Esophagus squamous epithelium (tissue), 5 donors: ENCODE measurements around the gene PDGFC. TPM values are rescaled to one million over a fixed set of nuclear protein-coding genes. Genes with fewer than 3 reads are reported as not detected.

Source experiments
- DNase-seq: peaks from one replicate; lab custom pipeline; 2025; lab: John Stamatoyannopoulos, UW
- H3K27ac ChIP-seq, 4 donors: fragments of 200-600 bp; sonication (generic); one replicate each; pipeline ENCODE4 v1.5.1; 2016 to 2019; ENCODE audit warnings: mild to moderate bottlenecking in 1 of 4
- H3K27me3 ChIP-seq, 4 donors: fragments of 200-600 bp; sonication (generic); 1 replicate in 3 of 4; 2 replicates in 1 of 4; pipeline versions ENCODE4 v1.5.1 to v1.6.0; 2017 to 2021; ENCODE audit warnings: antibody characterized with exemption in 1 of 4
- H3K36me3 ChIP-seq, 3 donors: fragments of 200-600 bp; sonication (generic); one replicate each; pipeline ENCODE4 v1.5.1; 2016 to 2019
- H3K4me1 ChIP-seq, 3 donors: fragments of 200-600 bp; sonication (generic); one replicate each; pipeline ENCODE4 v1.5.1; 2017 to 2019
- H3K4me3 ChIP-seq, 4 donors: fragments of 200-600 bp; sonication (generic); 1 replicate in 3 of 4; 2 replicates in 1 of 4; pipeline ENCODE4 v1.5.1; 2016 to 2019; ENCODE audit warnings: mild to moderate bottlenecking in 2 of 4, moderate library complexity in 1 of 4
- H3K9me3 ChIP-seq, 3 donors: fragments of 200-600 bp; sonication (generic); one replicate each; pipeline ENCODE4 v1.5.1; 2016 to 2019
- CTCF ChIP-seq, 6 experiments: fragments of 450-650 bp in 4 of 6; fragments of 200-600 bp in 2 of 6; sonication (generic) in 2 of 6; IDR thresholded peaks; one replicate each; pipeline ENCODE4 v1.5.1; 2016 to 2019; ENCODE audit warnings: antibody characterized with exemption in 6 of 6, mild to moderate bottlenecking in 4 of 6, moderate library complexity in 4 of 6
- POLR2A ChIP-seq, 4 donors: fragments of 450-650 bp; IDR thresholded peaks; one replicate each; pipeline ENCODE4 v1.6.1; 2017; ENCODE audit warnings: antibody characterized with exemption in 4 of 4, mild to moderate bottlenecking in 4 of 4, moderate library complexity in 3 of 4
- whole genome bisulfite sequencing, 2 donors: methylation state at CpG; one replicate each; pipeline ENCODE4 v1.1.5; 2018; 5-methylcytosine and 5-hydroxymethylcytosine counted together
- intact Hi-C: fragments of 100-400 bp; cut with DNase I; formaldehyde crosslinking; loops from one replicate; pipeline ENCODE4 v1.15.0; 2022
- total RNA-seq, 4 donors: library from RNA; depleted of rRNA; stranded (reverse); fragments of >200 nt; gene quantifications; one replicate each; pipeline ENCODE4 v1.1.0, GENCODE V29; 2016
- donor health status: DM: yes; HTN: yes; CAD: no.

The PDGFC gene
- total RNA-seq, 4 donors from 2014 or later: 2.9 to 22.1 (median 7.7) TPM

- Histone ChIP-seq H3K4me3 (peak overlapping the region in 1 of 4 donors; percentile 3), H3K27ac (peak overlapping the region in 3 of 4 donors; percentile 46 to 59 (median 52)), H3K9me3 (no peaks in the 10 kb centered on the region), H3K4me1 (peaks cover 4 to 30% (median 15%) of the 10 kb centered on the region in 3 donors), H3K27me3 (peaks cover 0 to 2% (median 0%) of the 10 kb centered on the region in 4 donors), H3K36me3 (no peaks in the 10 kb centered on the region)
- DNase-seq: no peak
- TF ChIP-seq POLR2A (IDR thresholded peaks at IDR 0.05) (no peak), CTCF (IDR thresholded peaks at IDR 0.05) (no peak)
- intact Hi-C loops: no loop called here
- WGBS, 2 donors: 23 to 34% methylated on average over 5 of the region's 5 CpGs
Measured at GRCh38 chr4:157004279-157005161, 32.9 kb upstream of the PDGFC start.

GRCh38 chr4:156999175-156999517, 27.5 kb upstream of the PDGFC start:
- WGBS, 2 donors: 5 to 14% methylated on average over 2 of the region's 2 CpGs
- Histone ChIP-seq H3K4me3 (no peak overlapping the region), H3K36me3 (no peaks in the 10 kb centered on the region), H3K27me3 (peaks cover 0 to 2% (median 0%) of the 10 kb centered on the region in 4 donors), H3K9me3 (peaks cover 0 to 13% (median 13%) of the 10 kb centered on the region in 3 donors), H3K4me1 (peaks cover under 1 to 26% (median 14%) of the 10 kb centered on the region in 3 donors), H3K27ac (peak overlapping the region in 1 of 4 donors; percentile 1)
- DNase-seq: no peak
- TF ChIP-seq POLR2A (IDR thresholded peaks at IDR 0.05) (no peak), CTCF (IDR thresholded peaks at IDR 0.05) (no peak)
- intact Hi-C loops: no loop called here

- Histone ChIP-seq H3K9me3 (peaks cover 0 to 13% (median 13%) of the 10 kb centered on the region in 3 donors), H3K4me3 (no peak overlapping the region), H3K36me3 (no peaks in the 10 kb centered on the region), H3K27ac (peak overlapping the region in 1 of 4 donors; percentile 1), H3K4me1 (peaks cover 0 to 22% (median 13%) of the 10 kb centered on the region in 3 donors), H3K27me3 (peaks cover 0 to 2% (median 0%) of the 10 kb centered on the region in 4 donors)
- WGBS, 2 donors: 33 to 50% methylated on average over 1 of the region's 1 CpG
- intact Hi-C loops: no loop called here
- TF ChIP-seq POLR2A (IDR thresholded peaks at IDR 0.05): no peak
- TF ChIP-seq CTCF (IDR thresholded peaks at IDR 0.05): no peak
- DNase-seq: no peak
Measured at GRCh38 chr4:156998500-156999174, 27.0 kb upstream of the PDGFC start.

- H3K36me3 ChIP-seq: no peaks in the 10 kb centered on the region
- no peak overlapping the region for H3K4me3 ChIP-seq
- 5 to 17% methylated on average over 2 of the region's 2 CpGs for WGBS, 2 donors
- H3K27ac ChIP-seq: no peak overlapping the region
- intact Hi-C loops: no loop called here
- H3K9me3 ChIP-seq: peaks cover 0 to 13% (median 13%) of the 10 kb centered on the region in 3 donors
- DNase-seq: no peak
- H3K27me3 ChIP-seq: no peaks in the 10 kb centered on the region
- H3K4me1 ChIP-seq: no peaks in the 10 kb centered on the region
- TF ChIP-seq CTCF (IDR thresholded peaks at IDR 0.05): no peak
- TF ChIP-seq POLR2A (IDR thresholded peaks at IDR 0.05): no peak
Measured at GRCh38 chr4:156992943-156993342, 21.3 kb upstream of the PDGFC start.

- Histone ChIP-seq H3K4me1 (no peaks in the 10 kb centered on the region), H3K27me3 (no peaks in the 10 kb centered on the region), H3K27ac (no peak overlapping the region), H3K9me3 (no peaks in the 10 kb centered on the region), H3K4me3 (no peak overlapping the region), H3K36me3 (no peaks in the 10 kb centered on the region)
- intact Hi-C loops: no loop called here
- DNase-seq: no peak
- TF ChIP-seq CTCF (IDR thresholded peaks at IDR 0.05): no peak
- no peak for TF ChIP-seq POLR2A (IDR thresholded peaks at IDR 0.05)
- 77 to 90% methylated on average over 3 of the region's 3 CpGs for WGBS, 2 donors
Measured at GRCh38 chr4:156991161-156991560, 19.6 kb upstream of the PDGFC start.
